HT1080 (cell line): ENCODE measurements around the gene LRRC3. TPM values are rescaled to one million over a fixed set of nuclear protein-coding genes. Genes with fewer than 3 reads are reported as not detected.

ENCODE experiments used
- DNase-seq: peaks from one replicate; pipeline ENCODE4 v3.0.0-alpha.2; 2015; ENCODE audit warnings: low read depth
- total RNA-seq: library from RNA; depleted of rRNA; stranded (reverse); fragments of >200 nt; shearing (Covaris generic); gene quantifications from 2 replicates; pipeline ENCODE4 v1.2.3, GENCODE V29; 2014

The LRRC3 gene
- total RNA-seq, 1 experiment from 2014 or later = not detected

GRCh38 chr21:44438531-44439210 is 16.6 kb upstream of the LRRC3 start:
- DNase-seq = no peak

- DNase-seq = no peak
Measured at GRCh38 chr21:44439211-44439600, 16.1 kb upstream of the LRRC3 start.

GRCh38 chr21:44440241-44441040 is 14.9 kb upstream of the LRRC3 start:
- no peak for DNase-seq

- DNase-seq = no peak
Measured at GRCh38 chr21:44441041-44441400, 14.3 kb upstream of the LRRC3 start.

- no peak for DNase-seq
Measured at GRCh38 chr21:44441581-44442265, 13.6 kb upstream of the LRRC3 start.

- no peak for DNase-seq
Measured at GRCh38 chr21:44442266-44443125, 12.8 kb upstream of the LRRC3 start.

- DNase-seq = no peak
Measured at GRCh38 chr21:44443291-44443890, 11.9 kb upstream of the LRRC3 start.

- no peak for DNase-seq
Measured at GRCh38 chr21:44443891-44444285, 11.4 kb upstream of the LRRC3 start.

- DNase-seq = no peak
Measured at GRCh38 chr21:44444286-44444931, 10.9 kb upstream of the LRRC3 start.

GRCh38 chr21:44445145-44445812 is 10.0 kb upstream of the LRRC3 start:
- no peak for DNase-seq

GRCh38 chr21:44448651-44449131 is 6.6 kb upstream of the LRRC3 start:
- no peak for DNase-seq

GRCh38 chr21:44449473-44450363 is 5.6 kb upstream of the LRRC3 start:
- DNase-seq = no peak

GRCh38 chr21:44450402-44450801 is 4.9 kb upstream of the LRRC3 start:
- DNase-seq = no peak

- DNase-seq = no peak
Measured at GRCh38 chr21:44450999-44451398, 4.3 kb upstream of the LRRC3 start.

GRCh38 chr21:44453120-44453519 is 2.2 kb upstream of the LRRC3 start:
- no peak for DNase-seq

GRCh38 chr21:44454058-44454457 is 1.3 kb upstream of the LRRC3 start:
- DNase-seq = no peak

GRCh38 chr21:44455524-44456213 is 359 bp downstream of the LRRC3 start:
- DNase-seq = no peak
